Lower leg skin (tissue), 3 donors: ENCODE data around the gene LRRC23.

Source experiments
- CTCF ChIP-seq, 3 donors: fragments of 450-650 bp; IDR thresholded peaks; one replicate each; pipeline ENCODE4 v1.5.1; 2016; ENCODE audit warnings: antibody characterized with exemption in 3 of 3, mild to moderate bottlenecking in 3 of 3, moderate library complexity in 2 of 3
- POLR2A ChIP-seq, 2 donors: fragments of 450-650 bp; IDR thresholded peaks; one replicate each; pipeline ENCODE4 v1.6.1; 2016 to 2017; ENCODE audit warnings: antibody characterized with exemption in 2 of 2, mild to moderate bottlenecking in 1 of 2, moderate library complexity in 1 of 2

- no peak for TF ChIP-seq CTCF (IDR thresholded peaks at IDR 0.05)
- no peak for TF ChIP-seq POLR2A (IDR thresholded peaks at IDR 0.05)
Observed at GRCh38 chr12:6928703-6929407, 24.2 kb downstream of the LRRC23 start.
